Transverse colon (tissue), 3 donors: ENCODE measurements around the gene EDNRA.

Experiments used
- EP300 ChIP-seq: sonication (generic); formaldehyde crosslinking; IDR thresholded peaks from one replicate; pipeline ENCODE4 v1.6.1; 2017; ENCODE audit warnings: antibody characterized with exemption, low read depth
- TF ChIP-seq, protein P1 (sequence below), 5 experiments: fragments of 200-600 bp in 3 of 5; fragments of 450-650 bp in 2 of 5; sonication (generic) in 3 of 5; IDR thresholded peaks; 1 replicate in 2 of 5; 2 replicates in 3 of 5; pipeline ENCODE4 v1.5.1; 2016 to 2017; ENCODE audit warnings: antibody characterized with exemption in 5 of 5, inconsistent platforms in 3 of 5, mild to moderate bottlenecking in 2 of 5, moderate library complexity in 1 of 5

DNA sequence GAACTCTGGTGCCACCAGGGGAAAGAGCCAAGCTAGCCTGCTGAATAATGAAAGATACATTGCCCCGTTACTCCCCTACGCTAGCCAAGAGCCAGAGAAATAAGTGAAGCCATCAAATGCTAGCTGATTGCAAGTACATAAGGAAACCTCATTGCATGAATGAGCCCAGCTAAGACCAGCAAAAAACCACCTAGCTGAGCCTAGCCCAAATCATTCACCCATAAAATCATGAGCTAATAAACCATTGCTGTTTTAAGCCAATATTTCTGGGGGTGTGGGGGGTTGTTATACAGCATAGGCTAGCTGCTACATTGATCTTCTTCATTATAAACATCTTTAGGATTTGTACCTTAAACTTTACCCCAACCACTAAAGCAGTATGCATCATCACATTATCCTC lies 15.4 kb upstream of the EDNRA start:
- TF ChIP-seq, protein P1, sequence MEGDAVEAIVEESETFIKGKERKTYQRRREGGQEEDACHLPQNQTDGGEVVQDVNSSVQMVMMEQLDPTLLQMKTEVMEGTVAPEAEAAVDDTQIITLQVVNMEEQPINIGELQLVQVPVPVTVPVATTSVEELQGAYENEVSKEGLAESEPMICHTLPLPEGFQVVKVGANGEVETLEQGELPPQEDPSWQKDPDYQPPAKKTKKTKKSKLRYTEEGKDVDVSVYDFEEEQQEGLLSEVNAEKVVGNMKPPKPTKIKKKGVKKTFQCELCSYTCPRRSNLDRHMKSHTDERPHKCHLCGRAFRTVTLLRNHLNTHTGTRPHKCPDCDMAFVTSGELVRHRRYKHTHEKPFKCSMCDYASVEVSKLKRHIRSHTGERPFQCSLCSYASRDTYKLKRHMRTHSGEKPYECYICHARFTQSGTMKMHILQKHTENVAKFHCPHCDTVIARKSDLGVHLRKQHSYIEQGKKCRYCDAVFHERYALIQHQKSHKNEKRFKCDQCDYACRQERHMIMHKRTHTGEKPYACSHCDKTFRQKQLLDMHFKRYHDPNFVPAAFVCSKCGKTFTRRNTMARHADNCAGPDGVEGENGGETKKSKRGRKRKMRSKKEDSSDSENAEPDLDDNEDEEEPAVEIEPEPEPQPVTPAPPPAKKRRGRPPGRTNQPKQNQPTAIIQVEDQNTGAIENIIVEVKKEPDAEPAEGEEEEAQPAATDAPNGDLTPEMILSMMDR (IDR thresholded peaks at IDR 0.05), result no peak
- no peak for TF ChIP-seq EP300
